GM06990 (cell line): ENCODE data around the gene PTEN.

Experiments used
- DNase-seq: peaks from one replicate; pipeline ENCODE4 v3.0.0-alpha.2; 2011; ENCODE audit not compliant: insufficient read length; ENCODE audit errors: extremely low read depth
- H3K27me3 ChIP-seq: replicated peaks from 2 replicates; pipeline ENCODE4 v1.6.0; 2011; ENCODE audit warnings: low read length; ENCODE audit not compliant: control insufficient read depth, insufficient read depth
- H3K36me3 ChIP-seq: 2 replicates; pipeline ENCODE4 v1.5.1; 2011; ENCODE audit warnings: low read length; ENCODE audit not compliant: control insufficient read depth, insufficient read depth
- H3K4me3 ChIP-seq: replicated peaks from 2 replicates; pipeline ENCODE4 v1.5.1; 2011; ENCODE audit warnings: low read depth, mild to moderate bottlenecking, control low read depth, low read length
- TF ChIP-seq, protein P1 (sequence below): IDR thresholded peaks from 2 replicates; pipeline ENCODE4 v1.5.1; 2011; ENCODE audit warnings: low read length, control low read depth, mild to moderate bottlenecking, inconsistent platforms; ENCODE audit not compliant: insufficient read depth, poor library complexity, severe bottlenecking

The PTEN gene

DNA sequence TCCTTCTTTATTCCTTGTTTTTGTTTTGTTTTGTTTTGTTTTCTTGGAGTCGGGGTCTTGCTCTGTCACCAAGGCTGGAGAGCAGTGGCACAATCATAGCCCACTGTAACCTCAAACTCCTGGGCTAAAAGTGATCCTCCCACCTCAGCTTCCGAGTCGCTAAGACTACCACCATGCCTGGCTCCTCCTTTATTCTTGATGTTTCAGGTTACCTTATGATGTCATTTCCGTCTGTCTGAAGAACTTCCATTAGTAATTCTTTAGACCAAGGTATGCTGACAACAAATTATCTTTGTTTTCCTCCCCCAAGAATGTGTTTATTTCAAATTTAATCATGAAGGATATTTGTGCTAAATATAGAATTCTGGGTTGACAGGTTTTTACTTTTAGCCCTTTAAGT lies 27.3 kb upstream of the PTEN start:
- DNase-seq = no peak
- Histone ChIP-seq H3K4me3 (no peak overlapping the region), H3K27me3 (no peaks in the 10 kb centered on the region), H3K36me3 (no peaks in the 10 kb centered on the region)
- TF ChIP-seq, protein P1, sequence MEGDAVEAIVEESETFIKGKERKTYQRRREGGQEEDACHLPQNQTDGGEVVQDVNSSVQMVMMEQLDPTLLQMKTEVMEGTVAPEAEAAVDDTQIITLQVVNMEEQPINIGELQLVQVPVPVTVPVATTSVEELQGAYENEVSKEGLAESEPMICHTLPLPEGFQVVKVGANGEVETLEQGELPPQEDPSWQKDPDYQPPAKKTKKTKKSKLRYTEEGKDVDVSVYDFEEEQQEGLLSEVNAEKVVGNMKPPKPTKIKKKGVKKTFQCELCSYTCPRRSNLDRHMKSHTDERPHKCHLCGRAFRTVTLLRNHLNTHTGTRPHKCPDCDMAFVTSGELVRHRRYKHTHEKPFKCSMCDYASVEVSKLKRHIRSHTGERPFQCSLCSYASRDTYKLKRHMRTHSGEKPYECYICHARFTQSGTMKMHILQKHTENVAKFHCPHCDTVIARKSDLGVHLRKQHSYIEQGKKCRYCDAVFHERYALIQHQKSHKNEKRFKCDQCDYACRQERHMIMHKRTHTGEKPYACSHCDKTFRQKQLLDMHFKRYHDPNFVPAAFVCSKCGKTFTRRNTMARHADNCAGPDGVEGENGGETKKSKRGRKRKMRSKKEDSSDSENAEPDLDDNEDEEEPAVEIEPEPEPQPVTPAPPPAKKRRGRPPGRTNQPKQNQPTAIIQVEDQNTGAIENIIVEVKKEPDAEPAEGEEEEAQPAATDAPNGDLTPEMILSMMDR = no peak

DNA sequence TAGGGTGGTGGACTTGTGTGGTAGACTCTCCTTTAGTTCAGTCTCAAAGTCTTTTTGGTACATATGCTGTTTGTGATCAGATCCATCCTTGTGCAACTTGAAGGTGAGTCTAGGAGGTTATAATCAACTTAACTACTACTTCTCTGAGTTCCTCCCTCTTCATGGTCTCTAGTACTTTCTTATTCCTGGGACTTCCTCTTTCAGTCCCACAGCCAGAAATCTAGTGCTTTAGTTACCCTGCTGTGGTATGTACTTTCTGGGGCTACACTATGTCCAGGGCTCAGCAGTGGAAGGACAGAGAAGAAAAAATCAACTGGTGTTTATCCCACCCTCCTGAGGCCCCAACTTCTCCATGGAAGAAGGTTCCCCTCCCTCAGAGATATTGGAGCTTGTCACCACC lies 26.0 kb upstream of the PTEN start:
- no peaks in the 10 kb centered on the region for H3K36me3 ChIP-seq
- H3K4me3 ChIP-seq = no peak overlapping the region
- TF ChIP-seq, protein P1 = no peak
- DNase-seq = no peak
- H3K27me3 ChIP-seq = no peaks in the 10 kb centered on the region

DNA sequence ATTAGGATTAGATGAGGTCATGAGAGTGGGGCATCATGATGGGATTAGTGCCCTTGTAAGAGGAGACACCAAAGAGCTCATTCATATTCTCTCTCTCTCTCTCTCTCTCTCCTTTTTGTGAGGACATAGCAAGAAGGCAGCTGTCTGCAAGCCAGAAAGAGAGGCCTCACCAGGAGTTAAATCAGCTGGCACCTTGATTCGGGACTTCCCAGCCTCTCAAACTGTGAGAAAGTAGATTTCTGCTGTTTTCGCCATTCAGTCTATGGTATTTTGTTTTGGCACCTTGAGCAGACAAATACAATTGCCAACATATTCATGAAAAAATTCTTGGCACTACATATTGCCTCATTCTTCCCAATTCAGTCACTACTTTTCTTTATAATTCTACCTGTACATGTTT lies 24.8 kb upstream of the PTEN start:
- no peak for DNase-seq
- TF ChIP-seq, protein P1 = no peak
- H3K36me3 ChIP-seq = no peaks in the 10 kb centered on the region
- no peaks in the 10 kb centered on the region for H3K27me3 ChIP-seq
- no peak overlapping the region for H3K4me3 ChIP-seq

DNA sequence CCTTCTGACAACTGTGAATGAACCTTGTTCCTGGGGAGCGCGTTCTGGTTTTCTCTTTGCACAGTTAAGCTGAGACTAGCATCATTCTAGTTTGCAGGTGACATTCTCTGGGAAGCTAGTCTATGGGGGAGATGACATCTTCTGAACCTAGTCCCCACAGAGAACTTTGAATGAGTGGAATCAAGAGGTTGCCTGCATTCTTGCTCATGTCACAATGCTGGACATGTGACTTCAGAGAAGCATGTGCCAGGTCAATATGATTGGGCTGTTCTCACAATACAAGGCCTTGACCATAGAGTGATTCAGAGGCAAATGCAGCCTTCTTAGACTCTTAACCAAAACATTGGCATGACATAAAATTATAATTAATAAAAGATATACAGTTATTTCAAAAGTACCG lies 22.2 kb upstream of the PTEN start:
- TF ChIP-seq, protein P1 = no peak
- DNase-seq = no peak
- H3K36me3 ChIP-seq = no peaks in the 10 kb centered on the region
- H3K27me3 ChIP-seq = no peaks in the 10 kb centered on the region
- no peak overlapping the region for H3K4me3 ChIP-seq

DNA sequence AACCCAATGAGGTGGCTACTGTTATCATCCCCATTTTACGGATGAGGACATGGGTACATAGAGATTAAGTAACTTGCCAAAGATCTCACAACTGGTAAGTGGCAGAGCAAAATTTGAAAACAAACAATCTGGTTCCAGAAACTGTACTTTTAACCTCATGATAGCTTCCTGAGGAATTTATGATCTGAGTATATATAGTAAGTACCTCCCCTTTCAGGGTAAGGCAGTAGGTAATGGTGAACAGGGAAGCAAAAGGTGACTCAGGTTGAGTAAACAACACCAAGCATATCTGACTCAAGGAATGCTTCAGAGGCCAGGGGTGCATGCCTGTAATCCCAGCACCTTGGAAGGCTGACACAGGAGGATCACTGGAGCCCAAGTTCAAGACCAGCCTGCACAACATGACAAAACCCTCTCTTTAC lies 21.2 kb upstream of the PTEN start:
- TF ChIP-seq, protein P1 = no peak

DNA sequence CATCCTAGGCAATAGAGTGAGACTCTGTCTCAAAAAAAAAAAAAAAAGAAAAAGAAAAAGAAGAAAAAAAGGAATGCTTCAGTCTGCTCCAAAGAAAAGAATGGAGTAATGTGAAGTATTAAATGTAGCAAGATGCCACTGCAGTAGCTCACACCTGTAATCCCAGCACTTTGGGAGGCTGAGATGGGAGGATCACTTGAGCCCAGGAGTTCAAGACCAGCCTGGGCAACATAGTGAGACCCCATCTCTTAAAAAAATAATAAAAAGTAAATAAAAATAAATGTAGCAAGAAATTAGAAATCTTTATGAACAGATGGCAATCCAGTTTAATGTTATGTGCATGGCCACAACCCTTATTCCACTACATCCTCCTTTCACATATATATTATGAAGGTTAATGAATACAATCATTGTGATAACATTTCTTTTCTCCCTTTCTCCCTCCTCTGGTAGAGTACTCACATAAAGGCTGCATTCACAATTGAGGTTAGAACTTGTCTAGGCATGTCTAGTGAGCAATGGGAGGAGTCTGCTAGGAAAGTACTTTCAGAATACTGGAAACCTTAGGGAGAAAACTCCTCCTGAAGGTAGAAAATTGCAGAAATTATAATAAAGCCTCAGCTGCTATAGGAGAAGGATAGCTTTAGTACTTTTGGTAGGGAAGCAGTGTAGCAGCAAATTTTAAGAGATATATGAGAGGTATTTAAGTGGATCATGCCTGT lies 20.5 kb upstream of the PTEN start:
- Histone ChIP-seq H3K27me3 (no peaks in the 10 kb centered on the region), H3K4me3 (no peak overlapping the region), H3K36me3 (no peaks in the 10 kb centered on the region)
- DNase-seq = no peak
- TF ChIP-seq, protein P1 = no peak

More for the DNA sequence above, 21.2 kb upstream of the PTEN start:
- no peaks in the 10 kb centered on the region for H3K27me3 ChIP-seq
- no peak overlapping the region for H3K4me3 ChIP-seq
- no peaks in the 10 kb centered on the region for H3K36me3 ChIP-seq
- DNase-seq = no peak
